Vagina (tissue), 2 donors: Measurements from ENCODE around the gene CORIN. TPM values are rescaled to one million over a fixed set of nuclear protein-coding genes. Genes with fewer than 3 reads are reported as not detected.
"Not testable (repeated sequence)": the region's sequence is repeated elsewhere in the genome, so short reads cannot be mapped to it uniquely, and the experiment has no call there.

ENCODE experiments used
- DNase-seq, 2 donors: peaks; one replicate each; pipeline ENCODE4 v3.0.0-alpha.2; 2017; ENCODE audit errors: extremely low spot score in 2 of 2
- H3K27ac ChIP-seq: fragments of 200-600 bp; sonication (generic); one replicate; pipeline ENCODE4 v1.5.1; 2019
- H3K27me3 ChIP-seq: fragments of 200-600 bp; sonication (generic); one replicate; pipeline ENCODE4 v1.5.1; 2019
- H3K36me3 ChIP-seq, 2 donors: fragments of 200-600 bp; sonication (generic); one replicate each; pipeline ENCODE4 v1.5.1; 2017 to 2019
- H3K4me1 ChIP-seq: fragments of 200-600 bp; sonication (generic); one replicate; pipeline ENCODE4 v1.5.1; 2019
- H3K4me3 ChIP-seq, 2 donors: fragments of 200-600 bp; sonication (generic); 1 replicate in 1 of 2; 2 replicates in 1 of 2; pipeline ENCODE4 v1.5.1; 2016 to 2019
- H3K9me3 ChIP-seq: fragments of 200-600 bp; sonication (generic); one replicate; pipeline ENCODE4 v1.5.1; 2019
- CTCF ChIP-seq, 3 experiments: fragments of 450-650 bp in 2 of 3; fragments of 200-600 bp in 1 of 3; sonication (generic) in 1 of 3; IDR thresholded peaks; one replicate each; pipeline ENCODE4 v1.5.1; 2017 to 2019; ENCODE audit warnings: antibody characterized with exemption in 3 of 3, mild to moderate bottlenecking in 2 of 3, moderate library complexity in 2 of 3
- POLR2A ChIP-seq, 2 donors: fragments of 450-650 bp; IDR thresholded peaks; one replicate each; pipeline ENCODE4 v1.6.1; 2017; ENCODE audit warnings: antibody characterized with exemption in 2 of 2, mild to moderate bottlenecking in 2 of 2, moderate library complexity in 2 of 2
- POLR2AphosphoS5 ChIP-seq, 2 donors: sonication (generic); formaldehyde crosslinking; IDR thresholded peaks; one replicate each; pipeline ENCODE4 v1.9.0; 2017; ENCODE audit warnings: antibody characterized with exemption in 2 of 2, mild to moderate bottlenecking in 2 of 2, low read depth in 1 of 2; ENCODE audit not compliant: insufficient read depth in 1 of 2
- intact Hi-C: fragments of 100-400 bp; cut with DNase I; formaldehyde crosslinking; loops from one replicate; pipeline ENCODE4 v1.15.1; 2023
- total RNA-seq: library from RNA; depleted of rRNA; stranded (reverse); fragments of >200 nt; gene quantifications from one replicate; pipeline ENCODE4 v1.2.3, GENCODE V29; 2016

Gene CORIN
- total RNA-seq, 1 donor from 2014 or later, result 5.4 TPM

GRCh38 chr4:47566566-47566965, 271.3 kb downstream of the CORIN start:
- no peak overlapping the region for H3K4me3 ChIP-seq
- intact Hi-C loops, result no loop called here
- TF ChIP-seq CTCF (IDR thresholded peaks at IDR 0.05), result no peak
- no peak for TF ChIP-seq POLR2A (IDR thresholded peaks at IDR 0.05)
- no peak for TF ChIP-seq POLR2AphosphoS5 (IDR thresholded peaks at IDR 0.05; ENCODE audit: insufficient read depth in 1 of 2, low read depth in 1 of 2)
- H3K27me3 ChIP-seq, result no peaks in the 10 kb centered on the region
- no peaks in the 10 kb centered on the region for H3K4me1 ChIP-seq
- DNase-seq, result no peak
- peaks cover 0 to 21% of the 10 kb centered on the region in 2 donors for H3K36me3 ChIP-seq
- no peaks in the 10 kb centered on the region for H3K9me3 ChIP-seq
- H3K27ac ChIP-seq, result no peak overlapping the region

GRCh38 chr4:47562297-47562696, 275.6 kb downstream of the CORIN start:
- TF ChIP-seq CTCF (IDR thresholded peaks at IDR 0.05), result no peak
- no peaks in the 10 kb centered on the region for H3K27me3 ChIP-seq
- H3K9me3 ChIP-seq, result no peaks in the 10 kb centered on the region
- no peak overlapping the region for H3K27ac ChIP-seq
- DNase-seq, result no peak
- intact Hi-C loops, result no loop called here
- H3K36me3 ChIP-seq, result peaks cover 0 to 23% of the 10 kb centered on the region in 2 donors
- H3K4me1 ChIP-seq, result no peaks in the 10 kb centered on the region
- no peak overlapping the region for H3K4me3 ChIP-seq

GRCh38 chr4:47561331-47561730, 276.5 kb downstream of the CORIN start:
- Histone ChIP-seq H3K27me3 (no peaks in the 10 kb centered on the region), H3K4me3 (no peak overlapping the region), H3K9me3 (no peaks in the 10 kb centered on the region), H3K27ac (no peak overlapping the region), H3K36me3 (peaks cover 0 to 23% of the 10 kb centered on the region in 2 donors), H3K4me1 (no peaks in the 10 kb centered on the region)
- intact Hi-C loops, result no loop called here
- DNase-seq, result no peak
- TF ChIP-seq POLR2AphosphoS5 (IDR thresholded peaks at IDR 0.05; ENCODE audit: insufficient read depth in 1 of 2, low read depth in 1 of 2) (no peak), POLR2A (IDR thresholded peaks at IDR 0.05) (no peak), CTCF (IDR thresholded peaks at IDR 0.05) (no peak)

GRCh38 chr4:47560682-47561081, 277.2 kb downstream of the CORIN start:
- no peak overlapping the region for H3K4me3 ChIP-seq
- DNase-seq, result no peak
- peaks cover 0 to 23% of the 10 kb centered on the region in 2 donors for H3K36me3 ChIP-seq
- intact Hi-C loops, result no loop called here
- no peak for TF ChIP-seq POLR2AphosphoS5 (IDR thresholded peaks at IDR 0.05; ENCODE audit: insufficient read depth in 1 of 2, low read depth in 1 of 2)
- no peak for TF ChIP-seq CTCF (IDR thresholded peaks at IDR 0.05)
- TF ChIP-seq POLR2A (IDR thresholded peaks at IDR 0.05), result no peak
- H3K4me1 ChIP-seq, result no peaks in the 10 kb centered on the region
- no peaks in the 10 kb centered on the region for H3K9me3 ChIP-seq
- no peak overlapping the region for H3K27ac ChIP-seq
- no peaks in the 10 kb centered on the region for H3K27me3 ChIP-seq

GRCh38 chr4:47557255-47557654, 280.6 kb downstream of the CORIN start:
- no peak for DNase-seq
- Histone ChIP-seq H3K27ac (no peak overlapping the region), H3K9me3 (no peaks in the 10 kb centered on the region), H3K27me3 (no peaks in the 10 kb centered on the region), H3K4me3 (no peak overlapping the region), H3K36me3 (peaks cover 0 to 37% of the 10 kb centered on the region in 2 donors), H3K4me1 (no peaks in the 10 kb centered on the region)
- TF ChIP-seq POLR2AphosphoS5 (IDR thresholded peaks at IDR 0.05; ENCODE audit: insufficient read depth in 1 of 2, low read depth in 1 of 2) (no peak), POLR2A (IDR thresholded peaks at IDR 0.05) (no peak), CTCF (IDR thresholded peaks at IDR 0.05) (no peak)
- intact Hi-C loops, result no loop called here

GRCh38 chr4:47555920-47556319, 281.9 kb downstream of the CORIN start:
- H3K4me1 ChIP-seq, DNase-seq, intact Hi-C loops, H3K4me3 ChIP-seq, H3K27ac ChIP-seq, H3K27me3 ChIP-seq, H3K9me3 ChIP-seq: not testable (repeated sequence)
- peaks cover 3 to 30% of the 10 kb centered on the region in 2 donors for H3K36me3 ChIP-seq
